Stromal cell of bone marrow (primary cell): ENCODE results near the gene PALM3.

ENCODE experiments used
- DNase-seq: peaks from one replicate; pipeline ENCODE4 v3.0.0-alpha.2; 2012; ENCODE audit warnings: low read depth

The PALM3 gene, protein sequence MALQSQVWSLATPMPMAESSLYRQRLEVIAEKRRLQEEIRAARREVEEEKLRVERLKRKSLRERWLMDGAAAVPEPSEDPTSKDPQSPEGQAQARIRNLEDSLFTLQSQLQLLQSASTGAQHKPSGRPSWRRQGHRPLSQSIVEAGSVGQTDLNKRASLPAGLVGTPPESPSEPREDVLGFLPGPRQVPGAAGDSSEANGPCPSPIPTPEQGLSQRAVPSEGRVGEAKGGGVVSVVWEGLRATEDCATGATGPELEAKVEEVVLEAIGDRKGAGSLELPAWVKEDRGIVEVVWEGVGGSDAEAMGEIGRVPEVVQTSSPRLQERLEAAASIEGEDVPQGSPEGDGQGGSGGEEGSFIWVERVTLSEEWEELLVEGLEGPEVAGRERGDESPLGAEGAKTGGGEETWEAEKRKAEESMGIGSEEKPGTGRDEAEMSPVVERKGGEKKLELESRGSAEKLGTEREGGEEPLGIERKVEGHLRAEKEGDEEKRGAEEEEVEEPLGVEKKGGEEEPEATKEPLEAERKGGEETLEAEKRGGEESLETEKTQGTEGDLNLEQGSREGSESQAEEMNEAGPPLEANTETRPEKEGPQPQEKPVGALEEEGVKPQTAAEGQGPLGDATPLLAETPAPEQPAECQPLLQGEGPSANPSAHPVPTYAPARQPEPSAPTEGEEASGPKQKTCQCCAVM

DNA sequence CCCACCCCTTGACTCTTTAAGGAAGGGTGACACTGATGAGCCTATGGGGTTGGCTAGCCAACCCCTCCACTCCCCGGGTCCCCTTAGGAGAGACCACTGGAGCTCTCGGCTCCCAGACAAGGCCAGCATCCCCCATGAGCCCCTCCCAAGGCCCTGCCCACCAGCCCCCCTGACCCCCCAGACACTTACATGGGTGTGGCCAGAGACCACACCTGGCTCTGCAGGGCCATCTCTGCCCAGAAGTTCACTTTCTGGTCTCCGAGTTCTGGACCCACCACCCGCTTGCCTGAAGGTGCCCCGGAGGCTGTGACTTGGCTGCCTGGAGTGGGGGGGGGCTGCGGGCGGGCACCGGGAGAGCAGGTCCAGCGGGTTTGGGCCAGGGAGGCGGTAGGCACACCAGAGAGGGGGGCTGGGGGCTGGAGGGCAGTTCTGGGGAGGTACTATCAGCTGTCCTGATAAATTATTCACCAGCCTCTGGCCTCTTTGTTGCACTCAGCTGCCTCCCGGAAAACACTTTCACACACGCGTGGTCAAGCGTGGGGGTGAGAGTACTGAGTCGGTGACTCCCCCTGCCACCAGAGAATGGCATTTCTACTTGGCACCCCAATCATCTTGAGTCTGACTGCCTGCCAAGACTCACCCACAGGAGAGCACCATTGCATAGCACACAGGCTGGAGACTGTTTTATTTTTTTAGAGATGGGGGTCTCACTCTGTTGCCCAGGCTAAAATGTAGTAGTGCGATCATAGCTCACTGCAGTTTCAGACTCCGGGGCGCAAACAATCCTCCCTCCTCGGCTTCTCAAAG lies at the start of gene PALM3:
TSS of gene PALM3 (minus strand) at position 326 of the 807 bp plus-strand sequence. CDS start at position 230, 96 bp downstream.
- no peak for DNase-seq

DNA sequence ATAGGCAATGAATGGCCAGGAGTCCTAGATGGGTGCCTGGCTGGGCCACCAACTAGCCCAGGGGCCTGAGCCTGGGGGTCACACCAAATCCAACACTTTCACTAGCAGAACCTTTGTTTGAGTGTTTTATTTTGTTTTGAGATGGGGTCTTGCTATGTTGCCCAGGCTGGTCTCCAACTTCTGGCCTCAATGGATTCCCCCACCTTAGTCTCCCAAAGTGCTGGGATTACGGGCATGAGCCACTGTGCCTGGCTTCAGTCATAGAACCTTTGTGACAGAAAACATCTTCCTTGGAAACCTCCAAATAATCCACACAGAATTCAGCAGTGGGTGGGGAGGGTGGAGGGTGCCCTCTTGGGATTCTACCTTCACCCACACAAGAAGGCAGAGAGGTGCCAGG lies 49.6 kb upstream of the PALM3 start:
- no peak for DNase-seq

DNA sequence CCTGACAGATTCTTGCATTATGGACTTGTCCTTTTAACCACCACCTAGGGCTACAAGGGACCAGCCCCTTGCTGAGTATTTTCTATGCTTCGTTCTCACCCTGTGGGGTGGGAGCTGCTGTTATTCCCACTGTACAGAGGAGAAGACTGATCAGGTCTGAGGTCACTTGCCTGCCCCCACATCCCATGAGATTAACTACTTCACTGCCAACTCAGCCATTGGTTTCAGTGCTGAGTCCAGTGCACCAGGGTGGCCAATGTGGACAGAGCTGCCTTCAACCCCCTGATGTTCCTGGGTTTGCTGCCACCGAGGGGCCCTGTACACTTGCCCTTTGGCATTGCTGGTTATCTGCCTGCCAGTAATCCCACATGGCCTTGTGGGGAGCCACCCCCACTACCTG lies 48.8 kb upstream of the PALM3 start:
- no peak for DNase-seq

DNA sequence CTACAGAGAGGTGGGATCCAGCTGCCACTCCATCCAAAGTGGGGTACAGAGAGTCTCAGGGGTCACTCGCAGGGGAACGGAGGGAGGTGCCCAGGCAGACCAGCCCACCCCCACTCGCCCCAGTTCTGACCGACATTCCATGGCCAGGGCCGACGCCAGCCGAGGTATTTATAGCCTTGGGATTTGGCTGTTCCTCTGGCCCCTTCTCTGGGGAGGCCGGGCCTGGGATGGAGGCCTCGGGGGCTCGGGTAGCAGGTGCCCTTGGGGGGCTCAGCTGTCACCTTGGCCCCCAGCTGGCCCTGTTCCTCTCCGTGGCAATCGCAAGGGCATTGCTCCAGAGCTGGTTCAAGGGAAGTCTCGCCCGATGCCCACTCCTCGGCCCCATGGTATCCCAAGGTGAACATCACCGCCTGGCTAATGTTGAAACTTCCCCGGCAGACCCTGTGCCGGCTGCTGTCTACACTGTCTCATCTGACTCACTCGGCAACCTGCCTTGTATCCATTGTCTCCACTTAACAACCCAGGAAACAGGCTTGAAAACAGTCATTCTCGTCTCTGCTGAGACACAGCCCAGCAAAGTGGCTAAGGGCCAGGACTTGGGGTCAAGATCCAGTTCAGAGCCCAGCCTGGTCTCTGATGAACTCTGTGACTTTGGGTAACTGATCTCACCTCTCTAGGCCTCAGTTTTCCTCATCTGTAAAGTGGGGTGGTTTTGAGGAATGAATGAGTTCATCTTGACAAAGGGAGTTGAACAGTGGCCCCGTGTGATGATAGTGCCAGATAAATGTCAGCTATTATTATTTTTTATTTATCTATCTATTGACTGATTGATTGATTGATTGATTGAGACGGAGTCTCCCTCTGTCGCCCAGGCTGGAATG lies 45.9 kb upstream of the PALM3 start:
- no peak for DNase-seq

DNA sequence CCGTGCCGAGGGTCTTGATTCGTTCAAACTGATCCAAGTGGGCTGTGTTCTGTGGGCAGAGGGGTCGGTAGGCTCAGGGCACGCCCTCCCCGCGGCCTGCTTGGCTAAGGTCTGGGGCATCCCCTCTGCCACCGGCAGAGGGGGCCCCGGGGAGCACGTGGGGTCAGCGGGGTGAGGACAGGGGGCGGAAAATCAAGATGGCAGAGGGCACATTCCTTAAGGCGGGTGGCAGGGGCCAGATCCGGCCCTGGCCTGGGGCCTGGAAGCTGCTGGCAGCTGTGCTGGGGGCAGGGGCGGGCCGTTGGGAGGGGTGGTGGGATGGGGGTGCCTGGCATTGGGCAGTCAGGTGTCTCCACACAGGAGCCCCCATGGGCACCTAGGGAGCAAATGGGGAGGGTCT lies 45.0 kb upstream of the PALM3 start:
- DNase-seq = no peak

- no peak for DNase-seq
Measured at GRCh38 chr19:14105680-14106079, 43.8 kb upstream of the PALM3 start.

- no peak for DNase-seq
Measured at GRCh38 chr19:14103310-14103709, 41.4 kb upstream of the PALM3 start.

DNA sequence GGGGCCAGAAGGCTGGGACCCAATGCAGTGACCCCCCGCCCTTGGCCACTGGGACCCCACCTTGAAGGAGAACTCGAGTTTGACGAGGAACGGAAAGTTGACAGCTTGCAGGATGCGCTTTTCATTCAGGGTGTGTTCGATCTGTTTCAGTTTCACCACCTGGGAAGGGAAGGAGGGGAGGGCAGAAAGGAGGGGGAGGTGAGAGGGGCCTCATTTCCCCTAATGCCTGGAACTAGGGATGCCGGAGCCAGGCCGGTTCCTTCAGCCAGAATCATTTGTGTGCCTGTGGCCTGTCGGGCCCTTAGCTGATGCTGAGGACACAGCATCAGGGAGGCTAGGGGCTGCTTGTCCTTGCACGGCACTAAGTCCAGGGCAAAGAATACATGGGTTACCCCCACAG lies 40.9 kb upstream of the PALM3 start:
- DNase-seq = no peak

DNA sequence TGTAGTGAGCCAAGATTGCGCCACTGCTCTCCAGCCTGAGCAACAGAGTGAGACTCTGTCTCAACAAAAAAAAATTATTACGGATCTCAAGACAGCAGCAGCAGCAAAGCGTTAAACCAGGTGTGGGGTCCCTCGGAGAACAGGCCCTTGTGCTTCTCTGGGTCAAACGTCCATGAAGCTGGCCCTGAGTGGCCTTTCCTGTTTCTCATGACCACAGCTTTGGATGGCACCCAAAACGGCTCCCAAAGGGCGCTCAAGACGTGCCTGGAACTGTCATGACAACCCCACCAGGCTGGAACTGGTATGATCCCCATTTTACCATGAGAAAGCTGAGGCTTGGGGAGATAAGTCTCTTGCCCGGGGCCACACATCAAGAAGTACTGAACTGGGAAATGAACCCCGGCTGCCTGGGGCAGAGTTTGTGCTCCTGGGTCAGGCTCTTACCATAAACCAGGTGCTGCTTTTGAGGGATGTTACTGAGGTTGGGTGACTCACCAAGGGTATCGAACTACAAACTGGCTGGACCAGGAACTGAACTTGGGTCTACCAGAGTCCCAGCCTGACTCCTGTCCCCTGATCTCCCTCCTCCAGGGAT lies 40.3 kb upstream of the PALM3 start:
- DNase-seq = no peak

GRCh38 chr19:14101003-14101545 lies 39.2 kb upstream of the PALM3 start:
- no peak for DNase-seq

GRCh38 chr19:14097532-14098151 lies 35.8 kb upstream of the PALM3 start:
- DNase-seq = no peak

GRCh38 chr19:14096272-14096992 lies 34.6 kb upstream of the PALM3 start:
- DNase-seq = no peak

DNA sequence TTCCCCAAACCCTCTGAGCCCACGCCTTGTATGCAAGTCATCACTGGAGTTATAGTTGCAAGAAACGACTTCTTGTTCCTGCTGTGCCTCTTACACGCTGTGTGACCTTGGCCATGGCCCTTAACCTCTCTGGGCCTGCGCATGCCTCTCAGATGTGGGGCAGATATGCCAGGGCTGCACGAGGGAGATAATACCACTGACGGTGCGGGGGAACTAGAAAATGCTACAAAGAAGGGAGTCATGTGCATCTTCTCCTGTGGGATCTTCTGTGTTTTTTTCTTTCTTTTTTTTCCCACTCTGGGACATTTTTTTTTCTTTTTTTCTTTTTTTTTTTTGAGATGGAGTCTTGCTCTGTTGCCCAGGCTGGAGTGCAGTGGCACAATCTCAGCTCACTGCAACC lies 33.0 kb upstream of the PALM3 start:
- no peak for DNase-seq

DNA sequence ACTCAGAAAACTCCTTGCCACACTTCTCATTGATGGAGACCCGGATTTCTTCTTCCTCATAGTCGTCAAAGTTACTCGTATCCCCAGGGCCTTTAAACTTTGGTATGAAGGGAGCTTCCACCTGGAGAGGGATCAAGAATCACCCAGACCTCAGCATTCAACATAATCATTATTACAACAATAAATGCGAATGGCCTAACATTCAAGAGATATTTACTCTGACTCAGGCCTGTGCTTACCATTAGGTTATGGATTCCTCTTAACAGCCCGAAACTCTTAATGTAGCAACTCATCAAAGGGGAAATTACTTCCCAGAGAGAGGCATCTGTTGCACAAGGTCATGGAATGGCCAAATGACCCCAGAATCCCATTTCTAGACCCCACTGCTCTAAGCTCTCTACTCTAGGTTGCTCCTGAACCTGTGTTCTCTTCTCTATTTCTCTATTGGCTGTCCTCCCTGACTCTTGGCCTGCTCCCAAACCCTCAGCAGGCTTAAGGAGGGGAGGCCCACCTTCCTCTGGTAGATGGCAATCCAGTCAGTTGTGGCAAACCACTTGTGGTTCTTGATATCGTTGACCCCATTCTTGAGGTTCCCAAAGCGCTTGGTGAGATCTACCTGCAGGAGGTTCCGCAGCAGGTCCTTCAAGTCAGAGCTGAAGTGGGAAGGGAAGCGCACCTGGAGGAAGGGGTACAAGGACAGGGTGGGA lies 31.4 kb upstream of the PALM3 start:
- DNase-seq = no peak

DNA sequence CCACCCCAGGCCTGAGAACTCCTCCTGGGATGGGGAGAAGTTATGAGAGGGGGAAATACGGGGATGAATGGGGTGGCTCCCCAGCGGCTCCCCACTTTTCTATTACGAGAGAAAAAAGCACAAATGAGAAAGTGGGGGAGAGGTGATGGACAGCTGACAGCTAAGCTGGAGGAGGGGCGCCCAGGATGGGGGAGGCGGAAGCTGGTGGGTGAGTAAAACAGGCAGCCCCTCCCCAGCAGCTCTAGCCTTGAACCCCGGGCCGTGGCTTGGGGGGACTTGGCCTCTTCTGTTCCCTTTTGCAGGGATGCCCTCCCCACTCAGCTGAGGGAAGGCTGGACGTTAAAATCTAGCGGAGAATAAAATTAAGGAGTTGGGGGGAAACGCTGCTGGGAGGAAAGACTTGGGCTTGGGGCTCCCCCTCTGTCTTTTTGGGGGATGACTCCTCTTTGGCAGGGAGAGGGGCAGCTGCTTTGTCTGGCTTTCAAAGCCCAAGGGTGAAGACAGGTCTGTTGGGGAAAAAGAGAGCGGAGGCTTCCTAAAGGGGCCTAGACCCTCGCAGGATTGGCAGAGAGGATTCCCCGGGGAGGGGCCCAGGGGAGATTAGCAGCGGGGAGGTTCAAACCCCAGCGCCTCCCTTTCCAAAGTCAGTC lies 30.1 kb upstream of the PALM3 start:
- no peak for DNase-seq

GRCh38 chr19:14091081-14091812 lies 29.4 kb upstream of the PALM3 start:
- DNase-seq = no peak

DNA sequence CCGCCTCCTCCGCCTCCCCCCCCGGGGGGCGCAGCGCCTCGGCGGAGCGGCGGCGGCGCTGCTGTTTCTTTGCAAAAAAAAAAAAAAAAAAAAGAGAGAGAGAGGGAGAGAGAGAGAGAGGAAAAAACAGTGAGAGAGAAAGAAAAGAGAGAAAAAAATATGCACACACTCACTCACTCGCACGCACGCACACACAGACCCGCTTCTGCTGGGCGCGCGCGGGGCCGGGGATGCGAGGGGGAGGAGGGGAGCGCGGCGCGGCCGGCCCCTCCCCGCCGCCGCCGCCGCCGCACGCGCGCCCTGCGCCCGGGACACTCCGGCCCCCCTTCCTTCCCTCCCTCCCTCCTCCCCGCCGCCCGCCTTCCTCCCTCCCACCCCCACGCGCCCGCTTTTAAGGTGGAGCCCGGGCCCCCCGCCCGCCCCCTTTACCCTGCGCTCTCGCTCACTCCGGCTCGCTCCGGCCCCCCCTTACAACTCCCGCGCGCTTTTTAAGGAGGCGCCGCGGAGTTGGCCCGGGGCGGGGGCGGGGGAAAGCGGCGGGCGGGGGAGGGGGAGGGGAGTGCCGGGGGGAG lies 28.7 kb upstream of the PALM3 start, which contains the start of gene SAMD1:
TSS of gene SAMD1 (minus strand) at position 243 of the 572 bp plus-strand sequence.
- peak; percentile 83 for DNase-seq
